Measurements from ENCODE around the gene SPAG9. TPM values are rescaled to one million over a fixed set of nuclear protein-coding genes. Genes with fewer than 3 reads are reported as not detected.

SPAG9 gene
- total RNA-seq, 2 experiments from 2014 or later, result 39.8 to 43.2 TPM

Other genes with a start within 250 kb of the SPAG9 start
- gene NME1, start 32.7 kb upstream of the SPAG9 start, total RNA-seq, result 100 to 1,000 TPM; 259 to 263 TPM
- 1,000 to 10,000 TPM; 1,086 to 1,094 TPM for gene NME2, start 45.5 kb upstream of the SPAG9 start, total RNA-seq
- gene MBTD1, start 139.2 kb upstream of the SPAG9 start, total RNA-seq, result 1 to 10 TPM; 6.3 to 7.0 TPM
- gene UTP18, start 139.7 kb upstream of the SPAG9 start, total RNA-seq, result 10 to 100 TPM; 54.4 to 54.5 TPM